Fibroblast of pulmonary artery (primary cell): ENCODE data around the gene NF1.
"Not testable (repeated sequence)": the region's sequence is repeated elsewhere in the genome, so short reads cannot be mapped to it uniquely, and the experiment has no call there.

Experiments used
- DNase-seq: peaks from one replicate; pipeline ENCODE4 v3.0.0-alpha.2; 2010; ENCODE audit warnings: low read depth
- H3K4me3 ChIP-seq: replicated peaks from 2 replicates; pipeline ENCODE4 v1.5.1; 2011; ENCODE audit warnings: low read depth, mild to moderate bottlenecking, control low read depth, low read length, moderate library complexity
- TF ChIP-seq, protein P1 (sequence below): IDR thresholded peaks from 2 replicates; pipeline ENCODE4 v1.5.1; 2011; ENCODE audit warnings: mild to moderate bottlenecking, control low read depth, low read length, inconsistent platforms; ENCODE audit errors: missing control alignments

The NF1 gene

DNA sequence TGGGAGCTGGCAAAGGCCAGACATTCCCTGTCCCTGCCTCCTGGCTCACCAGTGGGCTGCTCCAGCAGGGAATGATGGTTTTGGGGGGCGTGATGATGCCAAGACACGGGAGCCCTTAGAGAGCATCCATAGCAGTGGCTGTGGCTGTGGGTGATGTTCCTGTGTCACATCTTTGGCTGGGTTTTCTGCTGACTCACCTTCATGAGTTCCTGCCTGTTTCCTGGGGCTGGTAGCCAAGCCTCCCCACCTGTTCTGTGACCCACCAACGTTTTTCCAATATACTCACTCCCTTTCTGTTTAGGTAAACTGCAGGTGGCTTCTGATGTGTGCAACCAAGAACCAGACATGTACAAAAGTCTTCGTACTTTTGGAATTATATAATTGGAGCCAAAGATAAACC, 16.5 kb upstream of the NF1 start:
- TF ChIP-seq, protein P1, sequence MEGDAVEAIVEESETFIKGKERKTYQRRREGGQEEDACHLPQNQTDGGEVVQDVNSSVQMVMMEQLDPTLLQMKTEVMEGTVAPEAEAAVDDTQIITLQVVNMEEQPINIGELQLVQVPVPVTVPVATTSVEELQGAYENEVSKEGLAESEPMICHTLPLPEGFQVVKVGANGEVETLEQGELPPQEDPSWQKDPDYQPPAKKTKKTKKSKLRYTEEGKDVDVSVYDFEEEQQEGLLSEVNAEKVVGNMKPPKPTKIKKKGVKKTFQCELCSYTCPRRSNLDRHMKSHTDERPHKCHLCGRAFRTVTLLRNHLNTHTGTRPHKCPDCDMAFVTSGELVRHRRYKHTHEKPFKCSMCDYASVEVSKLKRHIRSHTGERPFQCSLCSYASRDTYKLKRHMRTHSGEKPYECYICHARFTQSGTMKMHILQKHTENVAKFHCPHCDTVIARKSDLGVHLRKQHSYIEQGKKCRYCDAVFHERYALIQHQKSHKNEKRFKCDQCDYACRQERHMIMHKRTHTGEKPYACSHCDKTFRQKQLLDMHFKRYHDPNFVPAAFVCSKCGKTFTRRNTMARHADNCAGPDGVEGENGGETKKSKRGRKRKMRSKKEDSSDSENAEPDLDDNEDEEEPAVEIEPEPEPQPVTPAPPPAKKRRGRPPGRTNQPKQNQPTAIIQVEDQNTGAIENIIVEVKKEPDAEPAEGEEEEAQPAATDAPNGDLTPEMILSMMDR: no peak
- DNase-seq: no peak
- H3K4me3 ChIP-seq: no peak overlapping the region

DNA sequence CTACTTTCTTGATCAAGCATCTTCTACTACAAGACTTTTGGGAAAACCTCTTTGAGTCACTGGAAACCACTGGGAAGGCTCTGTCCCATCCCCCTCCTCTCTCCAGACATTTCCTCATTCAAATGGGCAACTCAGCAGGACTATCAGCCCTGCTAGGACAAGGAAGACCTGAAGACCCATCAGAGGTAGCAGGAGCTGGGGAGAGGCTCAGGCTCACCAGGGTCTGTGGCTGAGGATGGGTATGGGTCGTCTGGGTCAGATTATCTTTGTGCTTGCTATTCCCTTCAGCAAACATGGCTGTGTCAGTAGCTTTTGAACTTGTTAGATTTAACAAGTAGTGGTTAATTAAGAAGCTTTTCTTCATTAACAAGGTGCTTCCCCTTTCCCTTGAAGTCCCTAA, 15.0 kb upstream of the NF1 start:
- TF ChIP-seq, protein P1: no peak
- H3K4me3 ChIP-seq: no peak overlapping the region
- no peak for DNase-seq

DNA sequence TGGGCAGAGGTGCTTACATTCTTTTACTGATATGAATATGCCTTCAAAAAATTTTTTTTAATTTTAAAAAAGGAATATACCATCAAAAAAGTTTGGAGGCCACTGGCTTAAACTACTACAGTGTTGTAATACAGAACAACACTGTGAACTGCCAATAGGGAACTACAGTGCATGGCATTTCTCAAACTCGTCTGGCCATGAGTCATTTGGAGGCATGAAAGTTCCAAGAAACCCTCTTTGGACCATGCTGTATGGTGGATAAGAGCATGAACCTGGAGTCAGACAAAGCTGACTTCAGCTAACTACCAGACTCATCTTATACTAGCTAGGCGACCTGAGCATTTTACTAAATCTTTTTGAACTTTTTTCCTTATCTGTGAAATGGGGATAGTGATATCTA, 9.2 kb upstream of the NF1 start:
- TF ChIP-seq, protein P1: no peak
- H3K4me3 ChIP-seq: no peak overlapping the region
- peak; percentile 81 for DNase-seq

DNA sequence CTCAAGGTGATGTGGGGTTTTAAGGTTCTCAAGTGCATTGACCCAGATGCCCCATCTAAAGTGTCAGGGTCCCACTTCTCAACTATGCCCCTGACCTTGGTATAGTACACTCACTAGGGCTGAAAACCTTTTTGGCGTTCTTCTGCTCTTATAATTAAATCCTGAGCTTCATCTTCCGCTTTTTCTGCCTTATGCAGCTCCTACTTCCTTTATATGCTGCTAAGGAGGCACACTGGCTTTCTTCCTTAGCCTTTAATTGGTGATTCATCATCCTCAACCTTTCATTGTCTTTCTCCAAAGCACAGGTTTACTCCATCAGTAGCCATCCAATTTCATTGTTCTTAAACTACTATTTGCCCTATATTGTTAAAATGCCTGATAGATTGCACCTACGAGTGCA, 5.3 kb upstream of the NF1 start:
- no peak for DNase-seq
- H3K4me3 ChIP-seq: no peak overlapping the region
- TF ChIP-seq, protein P1: no peak

DNA sequence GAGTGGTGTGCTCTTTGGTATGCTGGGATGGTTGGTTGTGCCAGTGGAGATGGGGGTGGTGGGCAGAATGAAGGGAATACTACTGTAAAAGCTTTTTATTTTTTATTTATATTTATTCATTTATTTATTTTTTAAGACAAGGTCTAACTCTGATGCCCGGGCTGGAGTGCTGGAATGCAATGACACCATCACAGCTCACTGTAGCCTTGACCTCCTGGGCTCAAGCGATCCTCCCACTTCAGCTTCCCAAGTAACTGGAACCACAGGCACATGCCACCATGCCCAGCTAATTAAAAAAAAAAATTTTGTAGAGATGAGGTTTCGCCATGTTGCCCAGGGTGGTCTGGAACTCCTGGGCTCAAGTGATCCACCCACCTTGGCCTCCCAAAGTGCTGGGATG, 4.1 kb upstream of the NF1 start:
- DNase-seq, H3K4me3 ChIP-seq: not testable (repeated sequence)

DNA sequence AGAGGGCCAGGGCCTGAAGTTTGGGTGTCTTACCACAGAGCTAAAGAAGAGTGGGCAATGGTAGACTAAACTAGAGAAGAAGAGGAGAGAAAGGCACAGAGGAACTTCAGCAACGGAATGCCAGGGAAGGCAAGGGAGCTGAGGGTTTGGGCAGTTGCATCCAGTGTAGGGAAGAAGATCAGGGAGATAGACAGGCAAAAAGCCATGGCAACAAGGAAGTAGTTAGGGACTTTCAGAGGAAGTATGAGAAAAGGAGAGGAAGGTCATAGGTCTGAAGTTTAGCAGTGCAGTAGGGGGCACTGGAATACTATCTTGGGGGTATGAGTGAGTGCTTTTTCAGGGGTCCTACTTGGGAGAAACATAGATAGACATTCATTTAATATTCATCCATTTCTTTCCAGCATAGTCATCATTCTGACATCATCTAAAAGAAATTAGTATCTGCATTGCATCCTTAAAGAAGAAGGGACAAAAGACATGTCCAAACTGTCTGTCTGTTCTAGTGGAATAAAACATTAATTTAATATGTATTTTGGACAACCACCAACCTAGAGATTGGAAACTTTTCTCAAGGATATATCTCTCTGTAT, 2.2 kb upstream of the NF1 start:
- DNase-seq: no peak
- TF ChIP-seq, protein P1: no peak
- no peak overlapping the region for H3K4me3 ChIP-seq

DNA sequence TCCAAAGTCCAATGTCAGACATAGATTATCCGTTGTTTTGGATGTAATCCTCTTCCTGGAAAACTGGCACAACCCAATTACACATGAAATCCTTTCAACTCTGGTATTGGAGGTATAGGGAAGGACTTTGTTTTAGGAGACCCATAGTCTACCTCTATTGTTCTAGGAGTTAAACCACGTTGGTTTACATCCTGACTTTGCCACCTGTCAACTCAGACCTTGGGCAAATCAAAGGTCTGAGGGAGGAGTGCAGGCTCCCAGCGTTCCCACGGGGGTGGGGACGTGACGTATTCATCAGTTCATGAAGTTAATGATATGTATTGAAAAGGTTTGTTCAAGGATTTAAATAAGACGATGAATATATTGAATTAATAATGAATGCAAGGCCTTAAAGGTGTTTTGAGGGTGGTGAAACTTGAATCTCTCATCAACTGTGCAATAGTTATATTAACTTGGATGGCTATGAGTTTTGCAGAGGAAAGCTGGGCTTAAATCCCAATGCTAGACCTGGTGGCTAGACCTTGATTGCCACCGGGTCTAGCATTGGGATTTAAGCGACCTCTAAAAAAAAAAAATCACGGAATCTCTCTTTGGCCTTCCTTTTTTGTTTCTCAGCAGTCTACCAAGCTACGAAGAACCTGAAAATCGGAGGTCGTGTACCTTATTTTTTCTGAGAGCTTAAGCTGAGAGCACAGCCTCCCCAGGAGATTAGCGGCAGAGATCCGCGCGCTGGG, 744 bp upstream of the NF1 start:
- DNase-seq: no peak

More for the DNA sequence above, 744 bp upstream of the NF1 start:
- TF ChIP-seq, protein P1: no peak
- peak overlapping the region; percentile 88 for H3K4me3 ChIP-seq
